Chondrocyte (in vitro differentiated cells): ENCODE data around the gene CCDC134. TPM values are rescaled to one million over a fixed set of nuclear protein-coding genes. Genes with fewer than 3 reads are reported as not detected.
A peak's percentile ranks its signal among the peaks of the same experiment; 100 is the strongest.

Experiments used
- DNase-seq: peaks from one replicate; pipeline ENCODE4 v3.0.0; 2021; ENCODE audit warnings: mixed read lengths, low spot score
- H3K27ac Mint-ChIP-seq: one replicate; pipeline ENCODE4 v1.8.0; 2021; ENCODE audit warnings: mild to moderate bottlenecking, moderate library complexity, mixed read lengths; ENCODE audit not compliant: unreplicated experiment
- H3K27me3 Mint-ChIP-seq: 2 replicates; pipeline ENCODE4 v1.8.0; 2021; ENCODE audit warnings: low read depth, mixed read lengths
- H3K36me3 Mint-ChIP-seq: 2 replicates; pipeline ENCODE4 v1.8.0; 2021; ENCODE audit warnings: low read depth, mixed read lengths
- H3K4me1 Mint-ChIP-seq: 2 replicates; pipeline ENCODE4 v1.8.0; 2021; ENCODE audit warnings: low read depth, mild to moderate bottlenecking, mixed read lengths
- H3K4me3 Mint-ChIP-seq: one replicate; pipeline ENCODE4 v1.8.0; 2021; ENCODE audit warnings: mild to moderate bottlenecking, moderate library complexity, mixed read lengths; ENCODE audit not compliant: unreplicated experiment
- H3K9me3 Mint-ChIP-seq: 2 replicates; pipeline ENCODE4 v1.8.0; 2021; ENCODE audit warnings: low read depth, mixed read lengths
- total RNA-seq: library from RNA; stranded (reverse); gene quantifications from 3 replicates; pipeline ENCODE4 v1.2.1, GENCODE V29; 2021
- TF ChIP-seq, protein P1 (sequence below): fragments of 200-600 bp; sonication (generic); IDR thresholded peaks from 2 replicates; pipeline ENCODE4 v1.5.0; 2021; ENCODE audit warnings: antibody characterized with exemption, mild to moderate bottlenecking, moderate library complexity

CCDC134 gene
- total RNA-seq, 1 donor from 2014 or later, result 7.0 TPM

DNA sequence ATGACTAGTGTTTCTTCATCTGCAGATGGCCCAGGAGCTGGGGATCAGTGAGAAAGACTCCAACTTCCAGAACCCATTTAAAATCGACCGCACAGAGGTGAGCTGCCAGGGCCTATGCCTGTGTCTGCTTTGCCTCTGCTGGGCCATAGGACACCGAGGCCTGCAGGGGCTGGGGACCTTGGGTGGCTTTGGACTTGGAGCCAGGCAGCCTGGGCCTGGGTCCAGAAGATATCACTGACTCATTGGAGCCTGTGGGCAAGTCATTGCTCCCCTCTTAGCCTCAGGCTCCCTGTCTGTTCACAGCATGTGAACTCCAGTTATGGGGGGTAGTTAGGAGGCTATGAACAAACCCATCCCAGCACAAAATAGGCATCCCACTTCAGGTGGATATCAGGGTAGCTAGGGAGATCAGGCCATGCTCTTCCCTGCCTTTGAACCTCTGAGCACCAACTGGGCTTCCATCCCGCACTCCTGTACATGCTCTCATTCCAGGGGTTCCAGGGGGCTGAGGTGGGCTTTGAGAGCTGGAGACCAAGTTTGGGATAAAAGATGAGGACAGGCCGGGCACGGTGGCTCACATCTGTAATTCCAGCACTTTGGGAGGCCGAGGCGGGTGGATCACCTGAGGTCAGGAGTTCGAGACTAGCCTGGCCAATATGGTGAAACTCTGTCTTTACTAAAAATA lies 13.4 kb downstream of the CCDC134 start:
- Mint-ChIP-seq H3K27me3 (no peaks in the 10 kb centered on the region), H3K9me3 (no peaks in the 10 kb centered on the region)

DNA sequence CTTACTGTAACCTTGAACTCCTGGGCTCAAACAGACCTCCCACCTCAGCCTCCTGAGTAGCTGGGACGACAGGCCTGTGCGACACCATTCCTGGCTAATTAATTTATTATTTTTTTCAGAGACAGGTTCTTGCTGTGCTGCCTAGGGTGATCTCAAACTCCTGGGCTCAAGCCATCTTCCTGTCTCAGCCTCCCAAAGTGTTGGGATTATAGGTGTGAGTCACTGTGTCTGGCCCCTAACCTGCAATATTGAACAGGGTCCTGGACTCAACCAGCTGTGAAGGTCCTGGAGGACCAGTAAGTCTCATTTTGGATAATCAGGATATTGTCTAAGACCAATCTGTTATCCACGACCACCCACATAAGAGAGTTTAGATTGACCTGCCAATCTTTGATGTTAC lies 15.2 kb downstream of the CCDC134 start:
- peaks cover 4% of the 10 kb centered on the region for H3K36me3 Mint-ChIP-seq
- no peak for DNase-seq
- no peak overlapping the region for H3K27ac Mint-ChIP-seq
- no peaks in the 10 kb centered on the region for H3K27me3 Mint-ChIP-seq
- no peak overlapping the region for H3K4me3 Mint-ChIP-seq
- H3K9me3 Mint-ChIP-seq, result no peaks in the 10 kb centered on the region
- no peaks in the 10 kb centered on the region for H3K4me1 Mint-ChIP-seq
- TF ChIP-seq, protein P1, sequence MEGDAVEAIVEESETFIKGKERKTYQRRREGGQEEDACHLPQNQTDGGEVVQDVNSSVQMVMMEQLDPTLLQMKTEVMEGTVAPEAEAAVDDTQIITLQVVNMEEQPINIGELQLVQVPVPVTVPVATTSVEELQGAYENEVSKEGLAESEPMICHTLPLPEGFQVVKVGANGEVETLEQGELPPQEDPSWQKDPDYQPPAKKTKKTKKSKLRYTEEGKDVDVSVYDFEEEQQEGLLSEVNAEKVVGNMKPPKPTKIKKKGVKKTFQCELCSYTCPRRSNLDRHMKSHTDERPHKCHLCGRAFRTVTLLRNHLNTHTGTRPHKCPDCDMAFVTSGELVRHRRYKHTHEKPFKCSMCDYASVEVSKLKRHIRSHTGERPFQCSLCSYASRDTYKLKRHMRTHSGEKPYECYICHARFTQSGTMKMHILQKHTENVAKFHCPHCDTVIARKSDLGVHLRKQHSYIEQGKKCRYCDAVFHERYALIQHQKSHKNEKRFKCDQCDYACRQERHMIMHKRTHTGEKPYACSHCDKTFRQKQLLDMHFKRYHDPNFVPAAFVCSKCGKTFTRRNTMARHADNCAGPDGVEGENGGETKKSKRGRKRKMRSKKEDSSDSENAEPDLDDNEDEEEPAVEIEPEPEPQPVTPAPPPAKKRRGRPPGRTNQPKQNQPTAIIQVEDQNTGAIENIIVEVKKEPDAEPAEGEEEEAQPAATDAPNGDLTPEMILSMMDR, result no peak

More for the DNA sequence above, 13.4 kb downstream of the CCDC134 start:
- TF ChIP-seq, protein P1, result no peak
- H3K4me1 Mint-ChIP-seq, result no peaks in the 10 kb centered on the region
- no peak overlapping the region for H3K27ac Mint-ChIP-seq
- H3K36me3 Mint-ChIP-seq, result peaks cover 6% of the 10 kb centered on the region
- H3K4me3 Mint-ChIP-seq, result no peak overlapping the region
- DNase-seq, result peak; percentile 53

DNA sequence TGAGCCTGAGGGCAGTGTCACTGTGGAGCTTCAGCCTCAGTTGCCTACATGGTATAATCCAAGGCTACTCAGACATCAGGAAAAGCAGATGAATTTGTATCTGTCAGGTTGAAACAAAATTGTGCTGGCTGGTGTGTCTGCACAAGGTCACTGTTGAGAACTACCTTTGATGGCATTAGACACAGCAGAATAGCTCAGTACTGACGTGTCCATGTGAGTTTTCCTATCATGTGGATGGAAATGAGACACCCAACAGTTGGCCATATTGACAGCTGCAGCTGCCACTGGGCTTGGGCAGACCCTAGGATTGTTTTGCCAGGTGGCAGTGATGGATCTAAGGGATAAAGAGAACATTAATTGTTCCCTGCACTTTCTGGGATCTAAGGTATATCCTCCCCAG lies 15.8 kb downstream of the CCDC134 start:
- Mint-ChIP-seq H3K9me3 (no peaks in the 10 kb centered on the region), H3K4me3 (no peak overlapping the region), H3K36me3 (peaks cover 4% of the 10 kb centered on the region), H3K27ac (no peak overlapping the region), H3K27me3 (no peaks in the 10 kb centered on the region), H3K4me1 (no peaks in the 10 kb centered on the region)
- TF ChIP-seq, protein P1, result no peak
- DNase-seq, result no peak

DNA sequence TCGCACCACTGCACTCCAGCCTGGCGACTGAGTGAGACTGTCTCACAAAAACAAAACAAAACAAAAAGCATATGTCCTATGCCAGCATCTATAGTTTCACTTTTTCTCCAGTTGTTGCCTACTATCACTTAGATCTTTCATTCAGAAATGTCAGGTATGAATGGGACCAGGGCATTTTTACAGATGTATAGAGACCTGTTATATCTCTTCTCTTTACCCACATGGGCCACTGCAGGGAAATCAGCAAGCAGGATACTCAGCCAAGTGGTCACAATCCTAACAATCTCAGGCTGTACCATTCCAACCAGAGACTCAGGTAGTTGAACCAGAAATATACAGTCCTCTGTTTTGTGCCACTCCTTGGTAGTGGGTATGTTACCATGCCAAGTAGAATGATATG lies 16.4 kb downstream of the CCDC134 start:
- no peak overlapping the region for H3K4me3 Mint-ChIP-seq
- peaks cover 4% of the 10 kb centered on the region for H3K36me3 Mint-ChIP-seq
- H3K27me3 Mint-ChIP-seq, result no peaks in the 10 kb centered on the region
- no peak overlapping the region for H3K27ac Mint-ChIP-seq
- H3K4me1 Mint-ChIP-seq, result no peaks in the 10 kb centered on the region
- TF ChIP-seq, protein P1, result no peak
- no peaks in the 10 kb centered on the region for H3K9me3 Mint-ChIP-seq
- DNase-seq, result no peak

DNA sequence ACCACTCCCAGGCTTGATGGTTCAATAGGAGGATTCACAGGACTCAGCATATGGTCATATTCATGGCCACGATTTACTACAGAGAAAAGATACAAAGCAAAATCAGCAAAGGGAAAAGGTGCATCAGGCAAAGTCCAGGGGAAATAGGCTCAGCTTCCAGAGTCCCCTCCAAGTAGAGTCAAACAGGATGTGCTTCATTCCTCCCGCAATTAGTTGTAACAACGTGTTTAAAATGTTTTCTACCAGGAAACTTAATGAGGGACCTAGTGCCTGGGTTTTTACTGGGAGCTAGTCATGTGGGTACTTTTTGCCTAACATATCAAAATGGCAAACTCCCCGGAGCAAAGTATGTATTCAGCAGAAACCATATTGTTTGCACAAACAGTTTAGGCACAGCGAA lies 17.5 kb downstream of the CCDC134 start:
- Mint-ChIP-seq H3K4me3 (no peak overlapping the region), H3K27ac (no peak overlapping the region), H3K9me3 (no peaks in the 10 kb centered on the region), H3K36me3 (peaks cover 4% of the 10 kb centered on the region), H3K27me3 (no peaks in the 10 kb centered on the region), H3K4me1 (no peaks in the 10 kb centered on the region)
- DNase-seq, result no peak
- TF ChIP-seq, protein P1, result no peak
